Transverse colon (tissue), 4 donors: Measurements from ENCODE around the gene OTOG. TPM values are rescaled to one million over a fixed set of nuclear protein-coding genes. Genes with fewer than 3 reads are reported as not detected.

Source experiments
- DNase-seq: peaks from one replicate; pipeline ENCODE4 v3.0.0-alpha.2; 2019
- H3K27ac ChIP-seq, 4 donors: fragments of 200-600 bp; sonication (generic); 2 replicates each; pipeline ENCODE4 v1.5.1; 2016 to 2018; ENCODE audit warnings: inconsistent platforms in 4 of 4
- H3K27me3 ChIP-seq: fragments of 200-600 bp; sonication (generic); 2 replicates; pipeline ENCODE4 v1.5.1; 2017; ENCODE audit warnings: inconsistent platforms
- H3K36me3 ChIP-seq, 4 donors: fragments of 200-600 bp; sonication (generic); 2 replicates each; pipeline ENCODE4 v1.5.1; 2017 to 2019; ENCODE audit warnings: inconsistent platforms in 4 of 4
- H3K4me1 ChIP-seq, 4 donors: fragments of 200-600 bp; sonication (generic); 2 replicates each; pipeline ENCODE4 v1.5.1; 2017 to 2020; ENCODE audit warnings: inconsistent platforms in 4 of 4
- H3K4me3 ChIP-seq, 4 donors: fragments of 200-600 bp; sonication (generic); 1 replicate in 1 of 4; 2 replicates in 3 of 4; pipeline versions ENCODE4 v1.5.1 to v1.6.1; 2017 to 2019; ENCODE audit warnings: inconsistent platforms in 4 of 4
- H3K9me3 ChIP-seq, 2 donors: fragments of 200-600 bp; sonication (generic); 2 replicates each; pipeline ENCODE4 v1.5.1; 2017 to 2019; ENCODE audit warnings: inconsistent platforms in 2 of 2
- CTCF ChIP-seq, 5 experiments: fragments of 200-600 bp in 3 of 5; fragments of 450-650 bp in 2 of 5; sonication (generic) in 3 of 5; IDR thresholded peaks; 1 replicate in 2 of 5; 2 replicates in 3 of 5; pipeline ENCODE4 v1.5.1; 2016 to 2017; ENCODE audit warnings: antibody characterized with exemption in 5 of 5, inconsistent platforms in 3 of 5, mild to moderate bottlenecking in 2 of 5, moderate library complexity in 1 of 5
- EP300 ChIP-seq: sonication (generic); formaldehyde crosslinking; IDR thresholded peaks from one replicate; pipeline ENCODE4 v1.6.1; 2017; ENCODE audit warnings: antibody characterized with exemption, low read depth
- POLR2A ChIP-seq: fragments of 450-650 bp; IDR thresholded peaks from one replicate; pipeline ENCODE4 v1.6.1; 2016; ENCODE audit warnings: antibody characterized with exemption, mild to moderate bottlenecking, moderate library complexity
- POLR2AphosphoS5 ChIP-seq, 3 donors: sonication (generic); formaldehyde crosslinking; IDR thresholded peaks; one replicate each; pipeline ENCODE4 v1.6.1; 2016; ENCODE audit warnings: antibody characterized with exemption in 3 of 3
- WGBS, 2 donors: methylation state at CpG; one replicate each; pipeline ENCODE4 v1.1.5; 2018; ENCODE audit warnings: low coverage in 1 of 2; 5-methylcytosine and 5-hydroxymethylcytosine counted together
- in situ Hi-C, 4 donors: fragments of 200-750 bp; cut with MboI; loops; one replicate each; pipeline versions ENCODE4 v1.15.0 to v1.15.1; 2017; ENCODE audit warnings: low sequenced_read_pairs in 3 of 4, low pct_ligation_motif_present in 1 of 4, low pct_unique_long_range_greater_than_20kb in 1 of 4
- intact Hi-C: fragments of 100-400 bp; cut with DNase I; formaldehyde crosslinking; loops from one replicate; pipeline ENCODE4 v1.15.1; 2023; ENCODE audit warnings: low total_unique reads
- total RNA-seq, 4 donors: library from RNA; depleted of rRNA; stranded (reverse); fragments of >200 nt; gene quantifications; one replicate each; pipeline ENCODE4 v1.1.0, GENCODE V29; 2016

The OTOG gene
- total RNA-seq, 4 donors from 2014 or later, result not detected

GRCh38 chr11:17542249-17542648, 4.8 kb upstream of the OTOG start:
- Histone ChIP-seq H3K4me3 (peak overlapping the region in 3 of 4 donors; percentile 53 to 58 (median 55)), H3K27me3 (peaks cover 12% of the 10 kb centered on the region), H3K36me3 (no peaks in the 10 kb centered on the region), H3K9me3 (no peaks in the 10 kb centered on the region), H3K4me1 (peaks cover 0 to 15% (median 11%) of the 10 kb centered on the region in 4 donors), H3K27ac (peak overlapping the region; percentile 83 to 85 (median 84))
- TF ChIP-seq CTCF (IDR thresholded peaks at IDR 0.05) (no peak), EP300 (no peak), POLR2A (peak; percentile 79), POLR2AphosphoS5 (IDR thresholded peaks at IDR 0.05) (peak; percentile 33 to 86 (median 78))
- peak; percentile 86 for DNase-seq
- intact Hi-C loops, result no loop called here
- in situ Hi-C loops, result no loop called here
- 65% methylated on average over 4 of the region's 4 CpGs; no CpG with 5 or more reads in 1 of the 2 donors for WGBS, 2 donors

DNA sequence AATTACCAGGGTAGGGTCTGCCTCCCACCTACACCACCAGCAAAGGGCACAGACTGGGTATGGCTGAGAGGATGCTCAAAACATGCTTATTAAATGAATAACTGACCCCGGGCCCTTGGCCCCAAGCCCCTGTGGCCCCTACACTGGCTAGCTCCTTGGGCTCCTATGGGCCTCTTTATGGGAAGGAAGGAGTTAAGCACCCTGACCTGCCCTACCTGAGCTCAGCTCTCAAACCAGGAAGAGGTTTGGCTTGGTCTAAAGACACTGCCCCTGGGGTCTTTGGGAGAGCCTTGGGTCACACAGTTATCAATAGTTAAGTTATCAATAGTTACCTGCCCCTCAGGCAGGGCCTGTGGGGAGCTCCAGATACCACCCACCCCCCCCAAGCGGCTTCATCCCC, 4.0 kb upstream of the OTOG start:
- H3K36me3 ChIP-seq, result no peaks in the 10 kb centered on the region
- H3K27ac ChIP-seq, result peak overlapping the region; percentile 83 to 85 (median 84)
- H3K4me3 ChIP-seq, result peak overlapping the region; percentile 36 to 58 (median 54)
- no peak for TF ChIP-seq EP300
- TF ChIP-seq POLR2A, result no peak
- TF ChIP-seq CTCF (IDR thresholded peaks at IDR 0.05), result no peak
- no peak for TF ChIP-seq POLR2AphosphoS5 (IDR thresholded peaks at IDR 0.05)
- whole genome bisulfite sequencing, 2 donors, result 20 to 73% methylated on average over 1 to 2 of the region's 2 CpGs
- intact Hi-C loops, result no loop called here
- peaks cover 15% of the 10 kb centered on the region for H3K27me3 ChIP-seq
- DNase-seq, result peak; percentile 24
- peaks cover 0 to 15% (median 11%) of the 10 kb centered on the region in 4 donors for H3K4me1 ChIP-seq
- in situ Hi-C loops, result no loop called here
- no peaks in the 10 kb centered on the region for H3K9me3 ChIP-seq

DNA sequence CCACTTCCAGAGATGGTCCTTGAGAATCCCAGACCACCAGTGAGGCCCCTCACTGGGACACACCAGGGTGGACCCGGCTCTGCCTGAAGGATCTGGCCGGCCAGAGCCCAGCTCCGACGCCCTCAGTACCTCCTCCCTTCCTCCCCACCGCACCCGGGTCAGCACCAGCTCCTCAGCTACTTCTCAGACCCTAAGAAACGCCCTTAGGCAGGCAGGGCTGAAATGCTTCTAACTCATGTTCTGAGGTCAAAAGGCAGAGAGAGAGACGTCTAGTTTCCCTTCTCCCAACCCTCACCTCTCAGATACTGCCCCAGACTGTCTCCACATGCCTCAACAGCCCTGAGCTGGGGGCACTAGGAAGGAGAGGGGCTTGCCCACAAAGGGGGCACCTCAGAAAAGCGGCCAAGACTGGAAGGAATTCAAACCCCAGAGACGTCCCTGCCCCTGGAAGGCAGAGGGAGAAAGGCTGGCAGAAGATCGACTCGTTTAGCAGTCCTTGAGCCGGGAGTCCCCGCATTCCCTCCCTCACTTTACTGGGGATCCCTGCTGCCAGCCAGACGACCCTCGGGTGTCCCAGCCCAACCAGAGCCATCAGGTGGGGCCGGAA, 3.4 kb upstream of the OTOG start:
- peak in 1 of 3 donors; percentile 13 for TF ChIP-seq POLR2AphosphoS5 (IDR thresholded peaks at IDR 0.05)
- TF ChIP-seq EP300, result no peak
- TF ChIP-seq CTCF (IDR thresholded peaks at IDR 0.05), result no peak
- peak; percentile 46 for TF ChIP-seq POLR2A
- in situ Hi-C loops, result no loop called here
- H3K9me3 ChIP-seq, result no peaks in the 10 kb centered on the region
- H3K27me3 ChIP-seq, result peaks cover 20% of the 10 kb centered on the region
- peak overlapping the region; percentile 83 to 85 (median 84) for H3K27ac ChIP-seq
- peak overlapping the region; percentile 36 to 58 (median 54) for H3K4me3 ChIP-seq
- DNase-seq, result peak; percentile 38
- WGBS, 2 donors, result 26% methylated on average over 17 of the region's 17 CpGs; no CpG with 5 or more reads in 1 of the 2 donors
- no peaks in the 10 kb centered on the region for H3K36me3 ChIP-seq
- intact Hi-C loops, result no loop called here
- H3K4me1 ChIP-seq, result peaks cover 0 to 15% (median 11%) of the 10 kb centered on the region in 4 donors

DNA sequence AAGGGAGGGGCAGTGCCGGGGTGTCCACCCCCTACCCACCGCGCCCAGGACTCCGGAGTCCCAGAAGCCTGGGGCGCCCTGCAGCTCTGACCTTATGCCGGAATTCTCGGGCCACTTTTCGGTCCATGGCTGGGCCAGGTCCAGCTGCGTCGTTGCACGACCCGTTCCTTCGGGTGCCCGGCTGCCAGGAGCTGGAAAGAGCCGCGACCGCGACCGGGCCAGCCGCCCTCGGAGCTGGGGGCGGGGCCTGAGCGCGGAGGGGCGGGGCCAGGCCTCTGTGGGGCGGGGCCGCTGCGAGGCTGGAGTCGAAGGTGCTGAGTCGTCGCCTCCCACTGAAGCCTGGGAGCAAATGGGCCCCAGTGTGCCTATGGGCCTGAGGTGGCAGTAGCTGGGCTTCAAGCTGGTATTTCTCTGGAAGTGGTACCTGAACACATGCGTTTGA, 2.9 kb upstream of the OTOG start, which contains the start of gene USH1C:
Gene USH1C (minus strand): TSS at position 236 of the 442 bp plus-strand sequence. CDS start 109 bp downstream, at position 127.
- WGBS, 2 donors, result 7% methylated on average over 23 of the region's 32 CpGs; no CpG with 5 or more reads in 1 of the 2 donors
- Histone ChIP-seq H3K27ac (peak within 1 kb of the TSS; percentile 83 to 85 (median 84)), H3K4me3 (peak within 1 kb of the TSS; percentile 36 to 58 (median 54))

More for the DNA sequence above, 2.9 kb upstream of the OTOG start, which contains the start of gene USH1C:
- Histone ChIP-seq H3K4me1 (peaks cover 0 to 15% (median 11%) of the 10 kb centered on the region in 4 donors), H3K27me3 (peaks cover 20% of the 10 kb centered on the region), H3K9me3 (no peaks in the 10 kb centered on the region), H3K36me3 (no peaks in the 10 kb centered on the region)
- in situ Hi-C loops, result no loop called here
- DNase-seq, result peak; percentile 80
- intact Hi-C loops, result no loop called here
- TF ChIP-seq POLR2AphosphoS5 (IDR thresholded peaks at IDR 0.05) (peak in 2 of 3 donors; percentile 74 to 85), POLR2A (peak; percentile 61), CTCF (IDR thresholded peaks at IDR 0.05) (no peak), EP300 (no peak)
